NCI-H2107 treated with DMSO at 0.1 percent for 48 hours (cell line): ENCODE measurements around the gene ARMC6.

ENCODE experiments used
- DNase-seq: peaks from one replicate; lab custom pipeline; 2025; ENCODE audit not compliant: unreplicated experiment; lab: John Stamatoyannopoulos, UW

ARMC6 gene

GRCh38 chr19:19054315-19054938 lies 21.0 kb downstream of the ARMC6 start:
- no peak for DNase-seq

GRCh38 chr19:19054939-19055440 lies 21.6 kb downstream of the ARMC6 start:
- no peak for DNase-seq

- no peak for DNase-seq
Observed at GRCh38 chr19:19055701-19056100, 22.3 kb downstream of the ARMC6 start.

GRCh38 chr19:19056636-19057275 lies 23.4 kb downstream of the ARMC6 start:
- DNase-seq, result no peak

- DNase-seq, result no peak
Observed at GRCh38 chr19:19057317-19057716, 23.9 kb downstream of the ARMC6 start.

GRCh38 chr19:19057720-19058119 lies 24.3 kb downstream of the ARMC6 start:
- no peak for DNase-seq

- no peak for DNase-seq
Observed at GRCh38 chr19:19059018-19059836, 25.8 kb downstream of the ARMC6 start.

GRCh38 chr19:19059837-19060611 lies 26.6 kb downstream of the ARMC6 start:
- DNase-seq, result no peak

GRCh38 chr19:19061506-19061905 lies 28.1 kb downstream of the ARMC6 start:
- no peak for DNase-seq

- DNase-seq, result peak; percentile 77
Observed at GRCh38 chr19:19062454-19063182, 29.2 kb downstream of the ARMC6 start.

- peak; percentile 98 for DNase-seq
Observed at GRCh38 chr19:19063183-19064097, 30.0 kb downstream of the ARMC6 start, which contains the start of gene SLC25A42. SLC25A42 (plus strand) TSS chr19:19063994; CDS start chr19:19096125, 32,131 bp downstream.

GRCh38 chr19:19064098-19064722 lies 30.8 kb downstream of the ARMC6 start:
- DNase-seq, result no peak

GRCh38 chr19:19064811-19065745 lies 31.7 kb downstream of the ARMC6 start:
- DNase-seq, result no peak

GRCh38 chr19:19067276-19068072 lies 34.1 kb downstream of the ARMC6 start:
- DNase-seq, result no peak

GRCh38 chr19:19068659-19069654 lies 35.6 kb downstream of the ARMC6 start:
- no peak for DNase-seq

- no peak for DNase-seq
Observed at GRCh38 chr19:19071897-19072296, 38.5 kb downstream of the ARMC6 start.
